Smooth muscle cell (in vitro differentiated cells): ENCODE data around the gene ZNF865. TPM values are rescaled to one million over a fixed set of nuclear protein-coding genes. Genes with fewer than 3 reads are reported as not detected.

Source experiments
- DNase-seq: peaks from one replicate; lab custom pipeline; 2025; ENCODE audit not compliant: unreplicated experiment; lab: John Stamatoyannopoulos, UW
- H2AFZ ChIP-seq: fragments of 200-600 bp; sonication (generic); 2 replicates; pipeline ENCODE4 v1.6.0; 2016; ENCODE audit warnings: antibody characterized with exemption, low read depth, mild to moderate bottlenecking
- H3F3A ChIP-seq: fragments of 200-600 bp; sonication (generic); 2 replicates; pipeline ENCODE4 v1.6.0; 2017; ENCODE audit warnings: antibody characterized with exemption, low read depth
- H3K27ac ChIP-seq: fragments of 200-600 bp; sonication (generic); 2 replicates; pipeline ENCODE4 v1.5.1; 2016; ENCODE audit warnings: low read depth, mild to moderate bottlenecking
- H3K27me3 ChIP-seq: fragments of 200-600 bp; sonication (generic); 2 replicates; pipeline ENCODE4 v1.6.1; 2016; ENCODE audit warnings: low read depth, mild to moderate bottlenecking
- H3K36me3 ChIP-seq: fragments of 200-600 bp; sonication (generic); 2 replicates; pipeline ENCODE4 v1.5.1; 2016; ENCODE audit warnings: low read depth
- H3K4me1 ChIP-seq: fragments of 200-600 bp; sonication (generic); 2 replicates; pipeline ENCODE4 v1.5.1; 2016; ENCODE audit warnings: low read depth
- H3K4me2 ChIP-seq: fragments of 200-600 bp; sonication (generic); 2 replicates; pipeline ENCODE4 v1.6.0; 2016; ENCODE audit warnings: mild to moderate bottlenecking
- H3K4me3 ChIP-seq: fragments of 200-600 bp; sonication (generic); 2 replicates; pipeline ENCODE4 v1.5.1; 2016; ENCODE audit warnings: mild to moderate bottlenecking
- H3K79me2 ChIP-seq: fragments of 200-600 bp; sonication (generic); 2 replicates; pipeline ENCODE4 v1.6.0; 2016; ENCODE audit warnings: low read depth, mild to moderate bottlenecking
- H3K9ac ChIP-seq: fragments of 200-600 bp; sonication (generic); 2 replicates; pipeline ENCODE4 v1.6.0; 2016; ENCODE audit warnings: low read depth
- H3K9me3 ChIP-seq: fragments of 200-600 bp; sonication (generic); replicated peaks from 2 replicates; pipeline ENCODE4 v1.5.1; 2016; ENCODE audit warnings: low read depth
- H4K20me1 ChIP-seq: fragments of 200-600 bp; sonication (generic); 2 replicates; pipeline ENCODE4 v1.6.0; 2016; ENCODE audit warnings: low read depth
- WGBS: methylation state at CpG from one replicate; pipeline ENCODE4 v1.1.7; 2016; ENCODE audit warnings: low lambda C conversion rate; 5-methylcytosine and 5-hydroxymethylcytosine counted together
- polyA plus RNA-seq: library from polyadenylated mRNA; unstranded; fragments of >200 nt; fragmentation: Nextera tagmentation; extraction: Ambion mirVana; gene quantifications from 2 replicates; pipeline ENCODE4 v1.2.1, GENCODE V29; 2016
- total RNA-seq: library from RNA; depleted of rRNA; stranded (reverse); fragments of >200 nt; gene quantifications from 2 replicates; pipeline ENCODE4 v1.2.3, GENCODE V29; 2014
- TF ChIP-seq, protein P1 (sequence below): fragments of 200-600 bp; sonication (generic); IDR thresholded peaks from 2 replicates; pipeline ENCODE4 v1.5.1; 2017; ENCODE audit warnings: borderline replicate concordance, mild to moderate bottlenecking, antibody characterized with exemption; ENCODE audit not compliant: insufficient read depth, poor library complexity, severe bottlenecking

ZNF865 gene
- total and polyA plus RNA-seq, 2 experiments from 2014 or later: 1.2 to 3.8 TPM

DNA sequence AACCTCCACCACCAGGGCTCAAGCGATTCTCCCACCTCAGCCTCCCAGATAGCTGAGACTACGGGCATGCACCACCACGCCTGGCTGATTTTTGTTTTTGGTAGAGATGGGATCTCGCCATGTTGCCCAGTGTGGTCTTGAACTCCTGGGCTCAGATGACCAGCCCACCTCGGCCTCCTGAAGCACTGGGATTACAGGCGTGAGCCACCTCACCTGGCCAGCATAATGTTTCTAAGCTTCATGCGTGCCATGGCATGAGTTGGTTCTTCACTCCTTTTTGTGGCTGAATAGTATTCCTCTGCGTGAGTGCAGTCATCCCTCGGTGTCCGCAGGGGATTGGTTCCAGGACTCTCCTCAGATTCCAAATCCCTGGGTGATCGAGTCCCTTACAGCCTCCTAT, 20.6 kb upstream of the ZNF865 start:
- peaks cover 5% of the 10 kb centered on the region for H3F3A ChIP-seq
- H2AFZ ChIP-seq: peak overlapping the region; percentile 93
- H4K20me1 ChIP-seq: no peaks in the 10 kb centered on the region
- no peak overlapping the region for H3K4me3 ChIP-seq
- H3K27ac ChIP-seq: peak overlapping the region; percentile 82
- H3K79me2 ChIP-seq: peaks cover 6% of the 10 kb centered on the region
- peaks cover 9% of the 10 kb centered on the region for H3K4me1 ChIP-seq
- peak overlapping the region; percentile 89 for H3K4me2 ChIP-seq
- H3K27me3 ChIP-seq: no peaks in the 10 kb centered on the region
- TF ChIP-seq, protein P1, sequence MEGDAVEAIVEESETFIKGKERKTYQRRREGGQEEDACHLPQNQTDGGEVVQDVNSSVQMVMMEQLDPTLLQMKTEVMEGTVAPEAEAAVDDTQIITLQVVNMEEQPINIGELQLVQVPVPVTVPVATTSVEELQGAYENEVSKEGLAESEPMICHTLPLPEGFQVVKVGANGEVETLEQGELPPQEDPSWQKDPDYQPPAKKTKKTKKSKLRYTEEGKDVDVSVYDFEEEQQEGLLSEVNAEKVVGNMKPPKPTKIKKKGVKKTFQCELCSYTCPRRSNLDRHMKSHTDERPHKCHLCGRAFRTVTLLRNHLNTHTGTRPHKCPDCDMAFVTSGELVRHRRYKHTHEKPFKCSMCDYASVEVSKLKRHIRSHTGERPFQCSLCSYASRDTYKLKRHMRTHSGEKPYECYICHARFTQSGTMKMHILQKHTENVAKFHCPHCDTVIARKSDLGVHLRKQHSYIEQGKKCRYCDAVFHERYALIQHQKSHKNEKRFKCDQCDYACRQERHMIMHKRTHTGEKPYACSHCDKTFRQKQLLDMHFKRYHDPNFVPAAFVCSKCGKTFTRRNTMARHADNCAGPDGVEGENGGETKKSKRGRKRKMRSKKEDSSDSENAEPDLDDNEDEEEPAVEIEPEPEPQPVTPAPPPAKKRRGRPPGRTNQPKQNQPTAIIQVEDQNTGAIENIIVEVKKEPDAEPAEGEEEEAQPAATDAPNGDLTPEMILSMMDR: no peak
- no peaks in the 10 kb centered on the region for H3K36me3 ChIP-seq
- WGBS: 87% methylated on average over 11 of the region's 11 CpGs
- no peaks in the 10 kb centered on the region for H3K9me3 ChIP-seq
- no peak for DNase-seq
- no peak overlapping the region for H3K9ac ChIP-seq

DNA sequence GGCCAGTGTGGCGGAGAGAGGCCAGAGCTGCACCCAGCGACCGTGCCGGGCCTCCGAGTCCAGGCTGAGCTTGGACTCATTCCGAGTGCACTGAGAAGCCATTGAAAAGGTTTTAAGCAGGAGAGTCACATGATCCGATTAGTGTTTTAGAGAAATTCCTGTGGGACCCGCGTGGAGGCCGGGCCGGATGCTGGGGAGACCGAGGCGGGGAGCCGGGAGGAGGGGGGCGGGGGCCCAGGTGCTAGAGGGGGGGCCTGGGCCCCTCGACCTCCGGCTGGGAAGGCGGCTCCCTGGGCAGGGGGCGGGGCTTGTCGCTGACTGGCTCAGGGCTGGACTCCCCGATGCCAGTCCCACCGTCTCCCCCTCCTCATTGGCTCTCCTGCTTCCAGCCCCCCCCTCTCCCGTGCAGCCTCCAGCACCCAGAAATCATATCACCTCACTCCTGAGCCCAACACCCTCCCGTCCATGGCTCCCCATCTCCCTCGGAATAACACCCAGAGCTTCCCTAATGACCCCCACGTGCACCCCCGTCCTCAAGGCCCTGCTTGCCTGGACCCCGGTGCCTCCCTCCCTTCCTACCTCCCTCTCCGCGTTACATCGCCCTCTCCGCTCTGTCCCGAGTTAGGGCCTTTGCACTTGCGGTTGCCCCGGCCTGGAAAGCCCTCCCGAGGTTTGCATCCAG, 19.6 kb upstream of the ZNF865 start:
- Histone ChIP-seq H3F3A (peaks cover 5% of the 10 kb centered on the region), H2AFZ (peak overlapping the region; percentile 93), H3K9ac (peak overlapping the region; percentile 51), H3K4me2 (peak overlapping the region; percentile 89), H3K4me1 (peaks cover 9% of the 10 kb centered on the region), H4K20me1 (no peaks in the 10 kb centered on the region), H3K27me3 (no peaks in the 10 kb centered on the region), H3K4me3 (peak overlapping the region; percentile 49), H3K9me3 (no peaks in the 10 kb centered on the region), H3K36me3 (no peaks in the 10 kb centered on the region), H3K27ac (peak overlapping the region; percentile 82), H3K79me2 (no peaks in the 10 kb centered on the region)
- TF ChIP-seq, protein P1: no peak
- peak; percentile 59 for DNase-seq
- 13% methylated on average over 20 of the region's 36 CpGs for WGBS

GRCh38 chr19:55586976-55587668, 18.3 kb upstream of the ZNF865 start:
- peak overlapping the region; percentile 89 for H3K4me2 ChIP-seq
- no peaks in the 10 kb centered on the region for H3K36me3 ChIP-seq
- no peaks in the 10 kb centered on the region for H4K20me1 ChIP-seq
- TF ChIP-seq, protein P1: no peak
- H3K79me2 ChIP-seq: no peaks in the 10 kb centered on the region
- H3K9ac ChIP-seq: no peak overlapping the region
- H3F3A ChIP-seq: peaks cover 5% of the 10 kb centered on the region
- WGBS: 2% methylated on average over 40 of the region's 40 CpGs
- H3K27me3 ChIP-seq: no peaks in the 10 kb centered on the region
- no peaks in the 10 kb centered on the region for H3K9me3 ChIP-seq
- peak; percentile 81 for DNase-seq
- H3K27ac ChIP-seq: peak overlapping the region; percentile 32
- H3K4me1 ChIP-seq: peaks cover 9% of the 10 kb centered on the region
- H3K4me3 ChIP-seq: peak overlapping the region; percentile 49
- peak overlapping the region; percentile 4 for H2AFZ ChIP-seq
